Stimulated activated CD4-positive, alpha-beta T cell treated with anti-CD3 and anti-CD28 coated beads, Interleukin-1b, Interleukin-23, amount 100 ng/mL, for 24 hours (primary cell): ENCODE results near the gene BOK.
"Not testable (repeated sequence)": the region's sequence is repeated elsewhere in the genome, so short reads cannot be mapped to it uniquely, and the experiment has no call there.

Experiments used
- DNase-seq, 4 experiments: peaks; one replicate each; pipeline ENCODE4 v3.0.0-alpha.2; 2020; ENCODE audit warnings: low read depth in 4 of 4, low spot score in 1 of 4

Gene BOK, protein sequence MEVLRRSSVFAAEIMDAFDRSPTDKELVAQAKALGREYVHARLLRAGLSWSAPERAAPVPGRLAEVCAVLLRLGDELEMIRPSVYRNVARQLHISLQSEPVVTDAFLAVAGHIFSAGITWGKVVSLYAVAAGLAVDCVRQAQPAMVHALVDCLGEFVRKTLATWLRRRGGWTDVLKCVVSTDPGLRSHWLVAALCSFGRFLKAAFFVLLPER

DNA sequence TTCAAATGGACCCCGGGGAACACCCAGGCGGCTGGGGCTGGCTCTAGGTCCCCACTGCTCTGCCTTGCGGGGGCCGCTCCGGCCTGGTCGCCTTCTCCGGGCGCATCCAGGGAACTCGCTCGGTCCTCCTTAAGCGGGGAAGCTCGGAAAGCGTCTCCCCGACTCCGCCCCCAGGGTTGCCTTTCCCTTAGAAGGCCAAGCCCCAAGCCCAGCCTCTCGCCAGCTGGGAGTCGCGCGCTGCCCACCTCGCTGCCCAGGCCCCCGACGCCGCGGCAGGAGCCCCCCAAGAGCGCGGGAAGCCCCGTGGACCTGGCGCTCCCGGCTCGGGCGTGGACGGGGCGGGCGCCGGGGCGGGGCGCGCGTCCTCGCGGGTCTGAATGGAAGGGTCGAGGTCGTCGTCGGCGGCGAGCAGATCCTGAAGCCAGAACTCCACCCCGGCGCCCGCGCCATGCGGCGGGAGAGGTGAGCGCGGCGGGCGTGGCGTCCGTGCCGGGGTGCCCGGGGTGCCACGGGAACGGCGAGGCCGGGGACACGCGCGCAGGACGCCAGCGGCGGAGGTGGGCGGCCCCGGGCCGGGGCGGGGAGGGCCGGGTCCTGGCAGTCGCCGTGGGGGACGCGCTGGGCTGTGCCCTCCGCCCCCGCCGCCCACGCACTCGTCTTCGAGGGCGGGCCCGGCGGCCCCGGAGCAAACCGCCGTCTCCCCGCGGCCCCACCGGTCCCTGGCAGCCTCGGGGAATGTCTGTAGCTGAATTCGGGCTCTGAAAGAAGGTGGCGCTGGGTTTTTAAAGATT, at the start of gene BOK:
BOK (plus strand) TSS at position 214 of the 791 bp plus-strand sequence. CDS start 739 bp downstream, outside the sequence.
- no peak for DNase-seq

DNA sequence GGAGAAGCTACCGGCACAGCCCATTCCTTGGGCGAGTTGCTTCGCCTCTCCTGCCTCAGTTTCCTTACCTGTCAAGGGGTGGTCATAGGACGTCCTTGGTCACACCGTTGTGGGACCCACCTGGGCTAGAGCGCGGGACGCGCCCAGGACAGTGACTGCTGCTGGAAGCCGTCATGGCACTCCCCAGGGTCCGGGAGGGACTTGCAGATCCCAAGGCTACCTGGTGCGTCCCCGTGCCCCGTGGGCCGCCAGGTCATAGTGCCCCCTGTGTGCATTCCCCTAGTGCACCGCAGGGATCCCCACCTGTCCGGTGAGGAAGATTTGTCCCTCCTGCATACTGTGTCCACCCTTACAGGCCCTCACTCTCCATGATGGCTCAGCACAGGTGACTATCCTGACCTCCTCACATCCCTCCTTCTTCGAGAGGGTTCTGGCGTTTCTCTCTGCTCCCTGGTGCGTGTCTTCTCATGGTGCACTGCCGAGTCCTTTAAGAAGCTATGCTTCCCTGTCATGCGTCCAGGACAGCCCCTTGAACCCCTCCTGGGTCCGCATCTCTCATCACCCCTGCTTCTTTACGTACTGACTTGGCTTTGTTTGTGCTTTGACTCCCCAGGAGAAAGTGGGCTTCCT, 49.3 kb upstream of the BOK start:
- DNase-seq = no peak

GRCh38 chr2:241511091-241511741, 47.3 kb upstream of the BOK start:
- DNase-seq = no peak

- DNase-seq = no peak
Observed at GRCh38 chr2:241514553-241514952, 44.0 kb upstream of the BOK start.

GRCh38 chr2:241514986-241515737, 43.4 kb upstream of the BOK start:
- no peak for DNase-seq

GRCh38 chr2:241516520-241516965, 42.0 kb upstream of the BOK start:
- DNase-seq = no peak

- no peak for DNase-seq
Observed at GRCh38 chr2:241517297-241517696, 41.2 kb upstream of the BOK start.

GRCh38 chr2:241519669-241520068, 38.9 kb upstream of the BOK start:
- no peak for DNase-seq

DNA sequence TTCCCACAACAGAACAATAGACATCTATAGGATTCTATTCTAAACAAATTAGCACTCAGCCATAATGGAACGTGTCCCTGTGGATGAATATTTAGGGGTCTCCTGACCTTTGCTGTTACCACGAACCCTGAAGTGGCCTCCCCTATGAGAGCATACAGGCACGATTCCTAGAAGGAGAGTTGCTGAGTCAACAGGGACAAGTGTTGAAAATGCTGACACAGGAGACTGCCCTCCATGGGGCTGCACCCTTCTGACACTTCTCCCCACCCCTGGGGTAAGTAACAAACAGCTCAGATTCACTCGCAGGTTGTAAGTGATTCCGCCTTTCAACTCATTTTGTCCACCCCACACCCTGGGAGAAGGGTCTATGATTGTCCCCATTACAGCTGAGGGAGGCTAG, 36.1 kb upstream of the BOK start:
- DNase-seq = no peak

DNA sequence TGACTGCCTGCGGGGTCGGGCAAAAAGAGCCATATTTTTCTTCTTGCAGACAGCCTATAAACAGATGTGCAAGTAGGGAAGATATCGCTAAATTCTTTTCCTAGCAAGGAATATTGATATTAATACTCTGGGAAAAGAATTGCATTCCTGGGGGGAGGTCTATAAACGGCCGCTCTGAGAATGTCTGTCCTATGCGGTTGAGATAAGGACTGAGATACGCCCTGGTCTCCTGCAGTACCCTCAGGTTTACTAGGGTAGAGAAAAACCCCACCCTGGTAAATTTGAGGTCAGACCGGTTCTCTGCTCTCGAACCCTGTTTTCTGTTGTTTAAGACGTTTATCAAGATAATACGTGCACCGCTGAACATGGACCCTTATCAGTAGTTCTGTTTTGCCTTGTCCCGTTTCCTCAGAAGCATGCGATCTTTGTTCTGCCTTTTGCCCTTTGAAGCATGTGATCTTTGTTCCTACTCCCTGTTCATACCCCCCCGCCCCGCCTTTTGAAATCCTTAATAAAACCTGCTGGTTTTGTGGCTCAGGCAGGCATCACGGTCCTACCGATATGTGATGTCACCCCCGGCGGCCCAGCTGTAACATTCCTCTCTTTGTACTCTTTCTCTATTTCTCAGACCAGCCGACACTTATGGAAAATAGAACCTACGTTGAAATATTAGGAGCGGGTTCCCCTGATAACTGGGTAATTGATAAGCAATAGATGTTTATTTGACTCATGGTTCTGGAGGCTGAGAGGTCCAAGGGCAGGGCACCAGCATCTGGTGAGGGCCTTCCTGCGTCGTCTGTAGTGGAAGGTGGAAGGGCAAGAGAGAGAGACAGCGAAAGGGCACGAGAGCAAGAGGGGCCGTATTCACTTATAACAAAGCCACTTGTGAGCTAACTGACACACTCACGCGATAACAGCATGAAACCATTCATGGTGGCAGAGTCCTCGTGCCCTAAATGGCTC, 32.4 kb upstream of the BOK start:
- DNase-seq = not testable (repeated sequence)

GRCh38 chr2:241530571-241530970, 28.0 kb upstream of the BOK start:
- no peak for DNase-seq

GRCh38 chr2:241531161-241531722, 27.3 kb upstream of the BOK start:
- DNase-seq = no peak

DNA sequence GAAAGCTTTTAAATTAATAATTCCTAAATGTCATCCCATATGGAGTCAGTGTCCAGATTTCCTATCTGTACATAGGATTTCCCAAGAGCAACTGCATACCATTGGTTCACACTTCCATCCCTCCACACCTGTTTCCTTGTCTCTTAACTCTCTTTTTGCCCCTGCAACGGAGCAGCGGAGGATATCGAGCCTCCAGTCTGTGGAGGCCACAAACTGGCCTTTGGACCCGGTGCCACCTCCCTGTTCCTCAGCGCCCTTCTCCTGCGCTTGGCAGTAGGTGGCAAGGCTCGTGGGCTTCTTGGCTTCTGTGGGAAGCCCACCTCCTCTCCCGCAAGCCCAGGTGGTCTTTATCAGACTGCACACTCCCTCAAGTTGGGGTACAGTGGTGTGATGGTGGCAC, 26.4 kb upstream of the BOK start:
- DNase-seq = no peak

DNA sequence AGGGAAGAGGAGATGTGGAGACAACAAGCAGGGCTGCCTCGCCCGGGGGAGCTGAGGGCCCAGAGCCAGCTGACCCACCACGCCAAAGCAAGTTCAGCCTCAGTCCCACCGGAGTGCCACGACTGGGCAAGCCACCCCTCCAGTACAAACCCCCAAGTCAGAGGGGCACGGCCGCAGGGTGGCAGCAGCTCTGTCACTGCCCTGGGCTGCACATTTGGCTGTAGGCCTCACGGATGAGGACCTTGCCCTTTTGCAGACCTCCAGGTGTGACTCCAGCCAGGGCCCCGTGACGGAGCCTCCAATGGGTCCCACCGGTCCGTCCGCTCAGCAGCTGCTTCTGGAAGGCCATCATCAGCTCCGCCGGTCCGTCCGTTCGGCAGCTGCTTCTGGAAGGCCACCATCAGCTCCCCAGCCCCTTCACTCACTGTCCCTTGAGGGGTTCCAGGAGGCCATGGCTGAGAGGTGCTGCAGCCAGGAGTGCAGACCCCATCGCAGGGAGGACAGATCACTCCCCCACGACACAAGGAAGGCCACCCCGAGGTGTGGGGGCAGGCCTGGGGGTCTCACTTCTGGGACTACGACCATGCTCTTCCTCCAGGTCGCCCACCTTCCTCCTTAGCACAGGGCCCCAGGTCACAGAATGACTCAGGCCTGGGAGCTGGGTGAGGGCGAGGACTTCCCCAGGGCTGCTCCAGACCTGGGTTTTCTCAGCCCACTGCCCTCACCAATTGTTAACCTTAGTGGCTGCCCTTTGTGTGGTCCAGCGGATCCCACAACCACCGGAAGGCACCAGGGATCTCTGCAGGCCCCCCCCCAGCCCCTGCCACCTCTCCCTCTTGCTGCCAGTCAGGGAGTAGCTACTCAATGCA, 25.6 kb upstream of the BOK start:
- DNase-seq = no peak

DNA sequence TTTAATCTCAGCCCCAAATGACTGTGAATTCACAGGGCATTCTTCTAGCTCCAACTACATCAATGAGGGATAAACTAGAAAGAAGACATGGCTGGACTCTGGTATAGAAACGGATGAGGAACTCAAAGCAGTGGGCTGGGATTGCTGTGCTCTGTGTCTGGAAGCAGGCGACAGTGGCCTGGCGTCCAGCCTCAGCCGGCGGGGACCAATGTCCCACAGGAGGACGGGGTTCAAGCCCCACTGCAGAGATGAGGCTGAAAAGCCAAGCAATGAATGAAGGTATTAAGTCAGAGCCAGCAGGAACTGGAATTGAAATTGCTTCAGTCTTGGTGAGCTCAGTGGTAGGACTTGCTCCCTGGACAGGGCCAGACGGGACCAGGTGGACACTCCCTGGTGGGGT, 24.3 kb upstream of the BOK start:
- no peak for DNase-seq

- DNase-seq = no peak
Observed at GRCh38 chr2:241534701-241535375, 23.7 kb upstream of the BOK start.

- DNase-seq = no peak
Observed at GRCh38 chr2:241535871-241536655, 22.5 kb upstream of the BOK start.
